Measurements from ENCODE around the gene TRIP11. TPM values are rescaled to one million over a fixed set of nuclear protein-coding genes. Genes with fewer than 3 reads are reported as not detected.

TRIP11 gene
- total RNA-seq, 1 experiment from 2014 or later: 23.2 TPM

DNA sequence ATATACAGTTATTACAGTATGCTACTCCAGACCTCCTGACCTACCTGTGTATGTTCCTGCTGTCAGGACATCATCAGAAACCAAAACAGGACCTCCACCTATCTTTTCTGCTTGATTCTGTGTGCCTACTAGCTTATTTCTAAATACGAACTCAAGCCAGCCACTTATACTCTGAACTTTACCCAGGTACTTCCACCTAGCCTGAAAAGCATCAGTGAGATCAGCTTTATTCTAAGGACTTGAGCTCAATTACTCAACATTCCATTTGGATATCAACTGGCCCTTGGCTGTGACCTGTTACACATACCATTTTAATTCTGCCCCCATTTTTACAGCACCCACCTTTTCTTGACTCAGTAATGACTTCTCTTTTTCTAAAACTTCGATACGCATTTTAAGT, 29.2 kb downstream of the TRIP11 start:
- DNase-seq (ENCODE audit: low read depth): no peak

DNA sequence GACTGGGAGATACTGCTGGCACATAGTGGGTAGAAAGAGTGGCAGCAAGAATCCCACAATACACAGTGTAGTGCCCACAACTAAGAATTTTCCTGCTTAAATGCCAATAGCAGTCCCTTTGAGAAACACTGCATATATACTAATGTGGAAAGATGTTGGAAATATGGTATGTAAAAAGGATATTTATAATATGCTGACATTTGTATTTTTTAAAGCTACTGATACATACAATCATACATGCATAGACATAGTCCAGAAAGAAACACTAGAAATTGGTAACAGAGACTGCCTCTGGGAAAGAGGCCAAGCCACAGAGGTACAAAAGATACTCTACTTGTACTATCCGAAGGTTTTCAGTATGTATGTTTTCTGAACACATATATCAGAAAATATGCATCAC, 30.3 kb downstream of the TRIP11 start:
- no peak for DNase-seq (ENCODE audit: low read depth)

- DNase-seq (ENCODE audit: low read depth): no peak
Observed at GRCh38 chr14:92005019-92005418, 34.8 kb downstream of the TRIP11 start.

- DNase-seq (ENCODE audit: low read depth): no peak
Observed at GRCh38 chr14:92004062-92004461, 35.8 kb downstream of the TRIP11 start.

- no peak for DNase-seq (ENCODE audit: low read depth)
Observed at GRCh38 chr14:91998667-91999570, 40.9 kb downstream of the TRIP11 start.

- DNase-seq (ENCODE audit: low read depth): no peak
Observed at GRCh38 chr14:91997492-91997891, 42.4 kb downstream of the TRIP11 start.

DNA sequence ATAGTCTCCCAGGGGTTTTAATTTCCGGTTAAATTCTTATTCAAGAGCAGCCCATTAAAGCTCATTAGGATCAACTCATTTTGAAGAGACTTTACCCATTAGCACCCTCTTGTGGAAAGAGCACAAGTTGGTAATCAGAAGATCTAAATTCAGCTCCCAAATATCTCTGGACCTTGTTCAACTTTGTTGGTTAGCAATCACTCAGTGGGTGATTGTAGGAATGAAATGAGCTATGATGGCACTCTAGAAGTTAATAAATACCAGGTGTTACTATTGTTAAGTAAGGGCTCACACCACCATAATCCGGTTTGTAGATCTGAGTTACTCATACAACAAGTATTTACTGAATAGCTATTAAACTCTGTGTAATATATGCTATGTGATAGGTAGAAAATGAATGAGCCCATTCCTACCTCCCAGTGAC, 42.9 kb downstream of the TRIP11 start:
- peak; percentile 35 for DNase-seq (ENCODE audit: low read depth)

DNA sequence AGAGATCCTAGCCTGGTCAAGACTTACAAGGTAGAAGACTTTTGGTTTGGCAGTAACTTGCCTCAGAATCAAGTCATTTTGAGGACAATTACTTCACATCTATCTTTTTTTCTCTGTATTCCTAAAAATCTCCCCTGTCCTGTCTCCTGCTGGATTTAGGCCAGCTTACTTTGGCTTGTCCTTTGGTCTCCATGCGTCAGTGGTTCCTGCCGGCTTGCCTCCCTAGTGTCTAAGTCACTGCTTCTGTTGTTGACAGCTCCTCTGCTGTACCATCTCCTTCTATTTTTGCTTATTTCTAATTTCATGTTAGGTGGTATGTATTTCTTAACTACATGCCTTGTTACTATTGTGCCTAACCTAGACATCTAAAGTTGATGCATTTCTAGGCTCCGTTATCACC, 52.7 kb downstream of the TRIP11 start:
- no peak for DNase-seq (ENCODE audit: low read depth)

DNA sequence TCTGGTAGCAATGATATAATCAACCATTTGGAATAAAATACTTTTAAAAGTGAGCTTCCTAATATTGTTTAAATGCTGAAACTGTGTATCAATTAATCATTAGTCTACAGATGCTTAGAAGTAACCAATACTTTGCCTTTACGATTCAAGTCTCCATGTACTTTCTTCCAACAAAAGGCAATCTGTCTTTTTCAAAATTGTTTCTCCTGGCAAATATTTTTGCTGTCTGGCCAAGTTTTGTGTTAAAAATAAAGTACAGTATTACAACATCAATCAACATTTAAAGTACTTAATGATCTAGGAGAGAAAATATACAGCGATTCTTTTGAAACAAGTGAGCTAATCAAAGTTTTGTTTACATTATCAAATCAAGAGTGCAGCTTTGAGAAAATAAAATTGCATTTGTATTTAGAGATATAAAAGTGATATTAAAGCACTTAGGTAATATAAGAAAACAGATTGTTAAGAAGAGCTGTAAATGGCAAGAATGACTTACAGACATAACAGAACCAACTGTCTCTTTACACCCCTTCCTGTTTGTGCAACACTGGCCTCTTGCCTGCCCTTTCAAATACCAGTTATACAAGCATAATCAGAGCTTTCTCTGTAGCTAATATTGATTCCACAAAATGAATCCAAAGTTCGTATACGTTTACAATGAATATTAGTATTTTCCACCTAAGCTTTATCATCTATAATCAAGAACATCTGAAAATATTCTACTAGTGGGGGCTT, 54.2 kb downstream of the TRIP11 start:
- DNase-seq (ENCODE audit: low read depth): no peak

GRCh38 chr14:91985008-91985407, 54.9 kb downstream of the TRIP11 start:
- no peak for DNase-seq (ENCODE audit: low read depth)

- no peak for DNase-seq (ENCODE audit: low read depth)
Observed at GRCh38 chr14:91983588-91983987, 56.3 kb downstream of the TRIP11 start.

- peak; percentile 78 for DNase-seq (ENCODE audit: low read depth)
Observed at GRCh38 chr14:91980157-91980556, 59.7 kb downstream of the TRIP11 start.

DNA sequence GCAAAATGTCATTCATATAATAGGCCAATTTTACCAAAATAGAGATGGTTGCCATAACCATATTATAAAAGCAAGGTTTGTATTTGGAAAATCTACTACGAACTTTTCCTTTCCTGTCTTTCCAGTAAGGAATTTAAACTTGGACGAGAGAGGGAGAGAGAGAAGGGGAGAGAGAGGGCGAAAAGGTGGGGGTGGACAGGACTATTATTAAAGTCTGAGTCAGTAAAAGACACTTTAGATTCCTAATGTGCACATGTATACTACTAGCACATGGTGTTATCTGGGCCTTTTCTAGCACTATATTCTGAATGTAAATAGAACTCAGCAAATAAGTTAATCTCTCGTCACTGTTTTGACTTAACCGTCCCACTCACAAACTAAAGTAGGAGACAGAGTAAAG, 62.0 kb downstream of the TRIP11 start:
- DNase-seq (ENCODE audit: low read depth): no peak

DNA sequence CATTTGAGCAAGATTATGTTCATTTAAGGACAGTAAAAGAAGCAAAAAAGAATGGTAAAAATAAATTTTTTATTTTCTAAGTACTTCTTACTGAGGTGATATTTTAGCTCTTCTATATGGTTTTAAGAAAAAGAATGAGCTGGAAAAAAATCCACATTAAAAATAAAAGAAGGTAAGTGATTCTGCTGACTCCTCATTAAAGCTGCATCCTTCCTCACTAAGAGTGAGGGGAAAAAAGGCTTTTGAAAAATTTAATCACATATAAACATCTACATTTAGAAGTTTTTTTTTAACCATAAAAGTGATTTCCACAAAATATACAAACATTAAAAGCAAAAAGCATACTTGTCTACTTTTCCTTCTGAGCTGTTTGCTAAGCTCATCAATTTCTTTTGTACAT, 64.1 kb downstream of the TRIP11 start:
- DNase-seq (ENCODE audit: low read depth): no peak

DNA sequence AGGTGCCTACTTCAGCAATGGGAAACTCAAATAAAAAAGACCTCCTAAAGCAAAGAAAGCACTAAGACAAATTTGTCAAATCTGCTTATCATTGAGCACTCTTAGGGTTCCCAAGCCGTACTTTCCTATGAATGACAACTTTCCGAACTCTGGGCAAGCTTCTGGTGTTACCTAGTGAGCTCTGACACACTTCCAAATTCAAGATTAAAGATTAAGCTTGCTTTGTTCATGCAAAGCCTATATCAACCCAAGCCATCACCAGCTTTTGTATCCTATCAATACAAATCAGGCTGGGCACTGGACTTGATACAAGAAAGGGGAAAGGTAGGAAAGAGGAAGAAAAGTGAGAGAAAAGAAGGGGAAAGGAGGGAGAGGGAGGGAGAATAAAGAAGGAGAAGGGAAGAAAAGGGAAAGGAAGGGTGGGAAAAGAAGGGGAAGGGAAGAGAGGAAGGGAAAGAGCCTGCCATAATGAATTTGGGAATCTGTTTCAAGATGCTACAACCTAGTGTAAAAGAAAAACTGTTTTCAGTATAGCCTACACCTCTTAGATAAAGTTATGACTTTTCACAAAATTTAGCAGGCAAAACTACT, 68.6 kb downstream of the TRIP11 start:
- DNase-seq (ENCODE audit: low read depth): no peak

- no peak for DNase-seq (ENCODE audit: low read depth)
Observed at GRCh38 chr14:91968280-91968679, 71.6 kb downstream of the TRIP11 start.

DNA sequence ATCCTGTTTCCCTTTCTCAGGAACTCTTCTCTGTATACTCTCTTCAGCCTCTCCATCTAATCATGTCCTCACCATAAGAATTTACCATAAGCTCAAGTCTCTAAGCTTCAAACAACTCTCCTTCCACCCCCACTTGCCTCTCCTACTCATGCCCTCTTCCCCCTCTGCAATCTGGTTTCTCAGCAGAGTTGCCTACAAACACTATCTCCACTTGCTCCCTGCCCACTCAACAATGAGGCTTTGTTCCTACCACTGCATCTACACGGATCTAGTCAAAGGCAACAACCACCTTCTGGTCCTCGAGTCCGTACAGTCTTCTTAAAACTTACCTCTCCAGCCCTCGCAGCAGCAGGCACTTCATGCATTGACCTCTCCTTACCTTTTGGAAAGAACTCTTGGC, 75.1 kb downstream of the TRIP11 start:
- DNase-seq (ENCODE audit: low read depth): no peak

DNA sequence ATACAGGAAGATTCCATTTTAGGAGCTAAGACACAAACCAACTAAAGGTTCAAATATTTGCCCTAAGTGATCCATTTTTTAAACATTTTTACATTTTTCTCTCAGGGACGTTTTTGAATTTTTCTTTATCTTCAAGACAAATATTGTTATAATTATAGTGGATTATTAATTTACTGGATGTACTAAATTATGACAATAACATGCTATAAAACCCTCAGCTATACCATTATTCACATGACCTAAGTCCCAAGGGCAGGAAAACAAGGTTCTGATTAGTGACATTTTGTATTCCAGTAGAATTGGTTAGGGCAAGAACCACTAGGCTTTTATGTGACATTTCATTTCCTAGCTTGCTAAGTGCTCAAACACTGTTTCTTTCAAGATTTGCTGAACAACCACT, 75.8 kb downstream of the TRIP11 start:
- no peak for DNase-seq (ENCODE audit: low read depth)

DNA sequence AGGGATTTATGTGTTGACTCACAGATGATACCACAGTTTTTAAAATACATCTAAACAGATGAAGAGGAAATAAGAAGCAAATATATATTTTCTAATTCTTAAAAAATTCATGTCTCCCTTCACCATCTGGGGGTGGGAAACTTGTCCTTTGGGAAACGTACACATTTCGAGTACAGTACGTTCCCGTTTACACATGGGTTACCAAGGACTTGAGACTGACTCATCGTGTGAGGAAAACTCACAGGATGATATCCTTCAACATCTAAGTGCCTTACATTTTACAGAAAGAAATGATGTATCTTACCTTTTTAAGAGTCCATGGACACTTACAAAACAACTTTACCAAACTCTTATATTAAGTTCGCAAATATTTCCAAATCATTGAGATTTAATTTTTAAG, 76.4 kb downstream of the TRIP11 start:
- no peak for DNase-seq (ENCODE audit: low read depth)

DNA sequence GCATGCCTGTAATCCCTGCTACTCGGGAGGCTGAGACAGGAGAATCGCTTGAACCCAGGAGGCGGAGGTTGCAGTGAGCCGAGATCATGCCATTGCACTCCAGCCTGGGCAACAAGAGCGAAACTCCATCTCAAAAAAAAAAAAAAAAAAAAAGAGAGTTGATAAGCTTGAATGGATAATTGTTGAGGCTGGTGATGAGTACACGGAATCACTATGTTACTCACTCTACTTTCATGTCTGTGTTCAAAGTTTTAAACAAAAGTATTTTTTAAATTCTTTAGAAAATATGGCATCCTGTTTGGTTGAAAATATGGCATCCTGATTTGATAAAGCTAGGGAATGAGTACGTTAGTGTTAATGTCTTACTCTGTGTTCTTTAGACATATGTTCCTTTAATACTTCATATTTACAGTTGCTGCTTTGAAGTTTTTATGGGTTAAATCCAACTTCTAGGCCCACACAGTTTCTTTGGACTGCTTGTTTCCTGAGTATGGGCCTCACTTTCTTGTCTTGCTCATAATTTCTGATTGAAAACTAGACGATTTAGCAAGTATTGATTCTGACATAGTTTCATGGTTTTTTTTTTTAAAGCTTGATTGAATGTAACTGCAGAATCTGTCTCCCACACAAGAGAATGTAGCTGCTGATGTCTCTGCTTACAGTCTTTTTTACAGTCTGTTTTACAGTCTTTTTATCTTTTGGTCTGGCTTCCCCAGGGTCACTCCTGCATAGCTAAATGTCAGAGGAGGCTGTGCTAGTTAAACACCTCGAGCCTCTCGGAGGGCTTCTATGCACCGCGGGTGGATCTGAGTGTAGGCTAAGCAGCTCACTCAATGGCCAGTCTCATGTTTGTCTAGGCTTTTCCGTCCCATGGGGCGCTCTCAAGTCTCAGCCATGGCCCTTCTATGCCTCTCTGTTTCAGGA, 78.3 kb downstream of the TRIP11 start:
- no peak for DNase-seq (ENCODE audit: low read depth)

DNA sequence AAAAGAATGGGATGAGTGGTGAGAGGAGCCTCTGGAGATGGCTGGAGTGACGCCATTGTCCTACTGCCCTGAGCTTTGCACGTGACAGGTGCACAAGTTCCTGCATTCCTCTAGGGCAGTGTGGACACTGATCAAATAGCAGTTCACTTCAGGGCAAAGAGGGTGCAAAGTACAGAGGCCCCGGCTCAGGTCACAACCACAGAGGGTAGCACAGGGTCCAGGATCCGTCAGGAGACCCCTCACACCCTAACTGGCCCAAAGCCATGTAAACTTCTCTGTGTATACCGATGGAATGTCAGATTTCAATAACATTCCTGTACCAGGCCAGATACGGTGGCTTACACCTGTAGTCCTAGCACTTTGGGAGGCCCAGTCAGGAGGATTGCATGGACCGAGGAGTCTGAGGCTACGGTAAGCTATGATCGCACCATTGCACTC, 82.0 kb downstream of the TRIP11 start:
- DNase-seq (ENCODE audit: low read depth): no peak

DNA sequence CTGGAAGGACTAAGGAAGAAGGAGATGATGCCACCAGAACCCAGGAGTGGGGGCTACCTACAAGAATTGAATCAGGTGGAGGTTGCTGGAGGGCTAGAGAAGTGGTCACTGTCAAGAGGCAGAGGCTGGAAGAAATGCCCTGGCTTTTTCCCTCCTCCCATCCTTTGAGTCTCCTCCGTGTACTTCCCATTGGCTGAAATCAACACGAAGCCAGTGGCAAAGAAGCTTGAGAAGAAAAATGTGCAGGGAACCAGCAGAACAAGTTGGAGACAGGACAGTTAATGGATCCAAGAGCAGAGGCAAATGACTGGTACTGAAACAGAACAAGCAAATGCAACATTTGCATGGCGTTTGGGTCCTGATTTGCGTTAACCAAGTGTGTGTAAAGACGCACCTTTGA, 83.2 kb downstream of the TRIP11 start:
- no peak for DNase-seq (ENCODE audit: low read depth)

All from Daoy (cell line).